Suprapubic skin (tissue), 4 donors: ENCODE results near the gene ACHE. TPM values are rescaled to one million over a fixed set of nuclear protein-coding genes. Genes with fewer than 3 reads are reported as not detected.

Source experiments
- DNase-seq, 2 donors: peaks; one replicate each; pipeline ENCODE4 v3.0.0-alpha.2; 2019; ENCODE audit warnings: low spot score in 2 of 2
- H3K27ac ChIP-seq: fragments of 200-600 bp; sonication (generic); one replicate; pipeline ENCODE4 v1.5.1; 2019
- H3K27me3 ChIP-seq: fragments of 200-600 bp; sonication (generic); one replicate; pipeline ENCODE4 v1.5.1; 2019
- H3K36me3 ChIP-seq: fragments of 200-600 bp; sonication (generic); one replicate; pipeline ENCODE4 v1.5.1; 2019
- H3K4me1 ChIP-seq: fragments of 200-600 bp; sonication (generic); one replicate; pipeline ENCODE4 v1.5.1; 2019
- H3K4me3 ChIP-seq: fragments of 200-600 bp; sonication (generic); one replicate; pipeline ENCODE4 v1.5.1; 2019; ENCODE audit warnings: mild to moderate bottlenecking
- H3K9me3 ChIP-seq: fragments of 200-600 bp; sonication (generic); one replicate; pipeline ENCODE4 v1.5.1; 2019
- CTCF ChIP-seq, 2 donors: fragments of 200-600 bp in 1 of 2; fragments of 450-650 bp in 1 of 2; sonication (generic) in 1 of 2; IDR thresholded peaks; one replicate each; pipeline ENCODE4 v1.5.1; 2016 to 2019; ENCODE audit warnings: antibody characterized with exemption in 2 of 2, mild to moderate bottlenecking in 1 of 2, moderate library complexity in 1 of 2
- EP300 ChIP-seq: sonication (generic); formaldehyde crosslinking; IDR thresholded peaks from one replicate; pipeline ENCODE4 v1.6.1; 2017; ENCODE audit warnings: antibody characterized with exemption
- POLR2A ChIP-seq, 2 donors: fragments of 450-650 bp; IDR thresholded peaks; one replicate each; pipeline ENCODE4 v1.6.1; 2017; ENCODE audit warnings: antibody characterized with exemption in 2 of 2, mild to moderate bottlenecking in 2 of 2, moderate library complexity in 2 of 2
- POLR2AphosphoS5 ChIP-seq, 3 donors: sonication (generic); formaldehyde crosslinking; IDR thresholded peaks; one replicate each; pipeline ENCODE4 v1.6.1; 2017; ENCODE audit warnings: antibody characterized with exemption in 3 of 3
- WGBS: methylation state at CpG from one replicate; pipeline ENCODE4 v1.1.5; 2018; 5-methylcytosine and 5-hydroxymethylcytosine counted together
- total RNA-seq, 4 donors: library from RNA; depleted of rRNA; stranded (reverse); fragments of >200 nt; gene quantifications; one replicate each; pipeline ENCODE4 v1.1.0, GENCODE V29; 2016

Gene ACHE
- total RNA-seq, 4 donors from 2014 or later, result 0.30 to 2.5 (median 0.81) TPM; not detected in 1

GRCh38 chr7:100885440-100886141, 10.1 kb downstream of the ACHE start:
- TF ChIP-seq CTCF (IDR thresholded peaks at IDR 0.05), result no peak
- TF ChIP-seq POLR2AphosphoS5 (IDR thresholded peaks at IDR 0.05), result no peak
- TF ChIP-seq EP300, result no peak
- TF ChIP-seq POLR2A (IDR thresholded peaks at IDR 0.05), result no peak
- no peaks in the 10 kb centered on the region for H3K9me3 ChIP-seq
- DNase-seq, result no peak
- 84% methylated on average over 22 of the region's 22 CpGs for WGBS
- no peak overlapping the region for H3K27ac ChIP-seq
- no peaks in the 10 kb centered on the region for H3K27me3 ChIP-seq
- peaks cover 31% of the 10 kb centered on the region for H3K4me1 ChIP-seq
- H3K36me3 ChIP-seq, result peaks cover 77% of the 10 kb centered on the region
- no peak overlapping the region for H3K4me3 ChIP-seq

GRCh38 chr7:100884736-100885439, 10.8 kb downstream of the ACHE start:
- no peak overlapping the region for H3K4me3 ChIP-seq
- no peaks in the 10 kb centered on the region for H3K9me3 ChIP-seq
- H3K27me3 ChIP-seq, result no peaks in the 10 kb centered on the region
- no peak overlapping the region for H3K27ac ChIP-seq
- peaks cover 26% of the 10 kb centered on the region for H3K4me1 ChIP-seq
- DNase-seq, result no peak
- TF ChIP-seq CTCF (IDR thresholded peaks at IDR 0.05), result no peak
- WGBS, result 91% methylated on average over 29 of the region's 29 CpGs
- peaks cover 78% of the 10 kb centered on the region for H3K36me3 ChIP-seq

- 91% methylated on average over 23 of the region's 24 CpGs for WGBS
- H3K36me3 ChIP-seq, result peaks cover 72% of the 10 kb centered on the region
- no peak for DNase-seq
- H3K4me1 ChIP-seq, result peaks cover 21% of the 10 kb centered on the region
- H3K9me3 ChIP-seq, result no peaks in the 10 kb centered on the region
- H3K4me3 ChIP-seq, result no peak overlapping the region
- H3K27me3 ChIP-seq, result no peaks in the 10 kb centered on the region
- H3K27ac ChIP-seq, result no peak overlapping the region
- TF ChIP-seq CTCF (IDR thresholded peaks at IDR 0.05) (no peak), EP300 (no peak), POLR2A (IDR thresholded peaks at IDR 0.05) (no peak), POLR2AphosphoS5 (IDR thresholded peaks at IDR 0.05) (no peak)
These were observed 12.7 kb downstream of the ACHE start for GRCh38 chr7:100882785-100883526.

- DNase-seq, result no peak
- TF ChIP-seq POLR2AphosphoS5 (IDR thresholded peaks at IDR 0.05) (no peak), EP300 (no peak), POLR2A (IDR thresholded peaks at IDR 0.05) (no peak)
- 94% methylated on average over 9 of the region's 9 CpGs for WGBS
- Histone ChIP-seq H3K4me3 (no peak overlapping the region), H3K9me3 (no peaks in the 10 kb centered on the region), H3K27ac (no peak overlapping the region), H3K4me1 (peaks cover 20% of the 10 kb centered on the region), H3K27me3 (no peaks in the 10 kb centered on the region), H3K36me3 (peaks cover 64% of the 10 kb centered on the region)
These were observed 13.5 kb downstream of the ACHE start for GRCh38 chr7:100882201-100882600.

- Histone ChIP-seq H3K9me3 (no peaks in the 10 kb centered on the region), H3K27me3 (no peaks in the 10 kb centered on the region), H3K4me3 (no peak overlapping the region), H3K36me3 (peaks cover 54% of the 10 kb centered on the region), H3K27ac (no peak overlapping the region), H3K4me1 (peaks cover 31% of the 10 kb centered on the region)
- DNase-seq, result no peak
- TF ChIP-seq CTCF (IDR thresholded peaks at IDR 0.05) (no peak), EP300 (no peak)
- WGBS, result 97% methylated on average over 20 of the region's 20 CpGs
These were observed 14.6 kb downstream of the ACHE start for GRCh38 chr7:100881136-100881535.
